Ovary (tissue), 9 donors: Measurements from ENCODE around the gene STX8. TPM values are rescaled to one million over a fixed set of nuclear protein-coding genes. Genes with fewer than 3 reads are reported as not detected.
A peak's percentile ranks its signal among the peaks of the same experiment; 100 is the strongest.

Source experiments
- DNase-seq, 5 donors: peaks; one replicate each; pipeline ENCODE4 v3.0.0-alpha.2; 2019 to 2020
- H3K27ac ChIP-seq, 2 donors: fragments of 200-600 bp; one replicate each; pipeline versions ENCODE4 v1.5.1 to v1.8.0; 2019 to 2022
- H3K27me3 ChIP-seq: fragments of 200-600 bp; one replicate; pipeline ENCODE4 v1.8.0; 2022
- H3K36me3 ChIP-seq: fragments of 200-600 bp; sonication (generic); one replicate; pipeline ENCODE4 v1.5.1; 2019
- H3K4me1 ChIP-seq: one replicate; pipeline ENCODE4 v1.8.1; 2013; ENCODE audit warnings: mild to moderate bottlenecking, moderate library complexity; ENCODE audit not compliant: insufficient read depth
- H3K4me3 ChIP-seq: fragments of 200-600 bp; sonication (generic); one replicate; pipeline ENCODE4 v1.5.1; 2017
- H3K9me3 ChIP-seq, 2 donors: fragments of 200-600 bp in 1 of 2; sonication (generic) in 1 of 2; one replicate each; pipeline versions ENCODE4 v1.5.1 to v1.8.1; 2013 to 2019; ENCODE audit warnings: mild to moderate bottlenecking in 1 of 2, moderate library complexity in 1 of 2
- CTCF ChIP-seq, 3 donors: fragments of 450-650 bp in 2 of 3; fragments of 200-600 bp in 1 of 3; IDR thresholded peaks; one replicate each; pipeline versions ENCODE4 v1.5.1 to v1.8.0; 2016 to 2022; ENCODE audit warnings: antibody characterized with exemption in 3 of 3, mild to moderate bottlenecking in 1 of 3
- EP300 ChIP-seq: sonication (generic); formaldehyde crosslinking; IDR thresholded peaks from one replicate; pipeline ENCODE4 v1.6.1; 2017; ENCODE audit warnings: antibody characterized with exemption
- POLR2A ChIP-seq: fragments of 450-650 bp; IDR thresholded peaks from one replicate; pipeline ENCODE4 v1.6.1; 2017; ENCODE audit warnings: antibody characterized with exemption, mild to moderate bottlenecking, moderate library complexity
- WGBS, 3 donors: extraction: QIAGEN DNeasy Blood & Tissue Kit in 1 of 3; methylation state at CpG; one replicate each; pipeline versions ENCODE4 v1.1.5 to v1.1.7; 2013 to 2017; 5-methylcytosine and 5-hydroxymethylcytosine counted together
- intact Hi-C, 4 donors: fragments of 100-400 bp; cut with DNase I; formaldehyde crosslinking; loops; one replicate each; pipeline versions ENCODE4 v1.11.0 to v1.15.1; 2022 to 2023
- polyA plus RNA-seq, 2 donors: library from polyadenylated mRNA; stranded (reverse); fragments of 200-250 nt in 1 of 2; fragments of 350-450 nt in 1 of 2; fragmentation: Illumina TruSeq in 1 of 2; extraction: RNeasy Lipid Tissue Mini Kit (QIAGEN cat#74804) in 1 of 2; gene quantifications; one replicate each; pipeline ENCODE4 v1.2.3, GENCODE V29; 2013 to 2014
- total RNA-seq, 7 donors: library from RNA; depleted of rRNA in 2 of 7; stranded (reverse); fragments of >200 nt in 2 of 7; fragmentation: NEBNext Ultra II Directional in 3 of 7; extraction: Animal tissue kit (Norgen Biotek cat#: 25700) in 3 of 7; gene quantifications; one replicate each; pipeline versions ENCODE4 v1.1.0 to v1.2.4, GENCODE V29; 2016 to 2023
- donor health status: DM: no; HTN: no; CAD: no; lungs with moderate emphysema.
- donor health status: DM: no; HTN: no; CAD: no.
- donor health status: Bipolar disorder and iron deficiency.
- donor health status: DM: yes; HTN: yes; CAD: no.
- donor health status: DM: no; HTN: no; CAD: no.
- donor health status: DM: yes; HTN: yes; CAD: no.

The STX8 gene
- total and polyA plus RNA-seq, 9 donors: 37.6 to 112 (median 53.8) TPM

GRCh38 chr17:9251273-9251672, 324.3 kb downstream of the STX8 start:
- no peak overlapping the region for H3K27ac ChIP-seq
- TF ChIP-seq EP300: no peak
- H3K36me3 ChIP-seq: no peaks in the 10 kb centered on the region
- intact Hi-C loops: no loop called here
- H3K9me3 ChIP-seq: no peaks in the 10 kb centered on the region
- no peak overlapping the region for H3K4me3 ChIP-seq
- H3K4me1 ChIP-seq: no peaks in the 10 kb centered on the region
- no peak for DNase-seq
- no peaks in the 10 kb centered on the region for H3K27me3 ChIP-seq
- 83 to 91% (median 87%) methylated on average over 12 of the region's 12 CpGs for WGBS, 3 donors

- TF ChIP-seq CTCF (IDR thresholded peaks at IDR 0.05) (no peak), POLR2A (no peak), EP300 (no peak)
- no peak overlapping the region for H3K27ac ChIP-seq
- intact Hi-C loops: no loop called here
- no peaks in the 10 kb centered on the region for H3K27me3 ChIP-seq
- no peaks in the 10 kb centered on the region for H3K4me1 ChIP-seq
- no peaks in the 10 kb centered on the region for H3K9me3 ChIP-seq
- no peak for DNase-seq
- WGBS, 3 donors: 87 to 88% (median 88%) methylated on average over 21 of the region's 21 CpGs
- H3K36me3 ChIP-seq: no peaks in the 10 kb centered on the region
- no peak overlapping the region for H3K4me3 ChIP-seq
Measured at GRCh38 chr17:9249245-9249953, 326.2 kb downstream of the STX8 start.

- Histone ChIP-seq H3K27ac (no peak overlapping the region), H3K27me3 (no peaks in the 10 kb centered on the region)
Measured at GRCh38 chr17:9247401-9247938, 328.1 kb downstream of the STX8 start.

GRCh38 chr17:9244066-9245052, 331.3 kb downstream of the STX8 start:
- Histone ChIP-seq H3K27ac (peak overlapping the region in 1 of 2 donors; percentile 33), H3K4me1 (peaks cover 10% of the 10 kb centered on the region), H3K36me3 (no peaks in the 10 kb centered on the region), H3K4me3 (no peak overlapping the region), H3K27me3 (no peaks in the 10 kb centered on the region), H3K9me3 (no peaks in the 10 kb centered on the region)
- TF ChIP-seq POLR2A (no peak), EP300 (no peak), CTCF (IDR thresholded peaks at IDR 0.05) (no peak)
- 68 to 71% (median 68%) methylated on average over 21 of the region's 21 CpGs for WGBS, 3 donors
- DNase-seq: peak; percentile 49 to 70 (median 52)
- intact Hi-C loops: no loop called here

More at GRCh38 chr17:9247401-9247938, 328.1 kb downstream of the STX8 start:
- intact Hi-C loops: loop anchor here in 1 of 4 donors (2.0 kb wide), 1 partner anchor 19 kb away; no protein-coding TSS in a partner anchor
- Histone ChIP-seq H3K4me1 (no peaks in the 10 kb centered on the region), H3K9me3 (no peaks in the 10 kb centered on the region), H3K36me3 (no peaks in the 10 kb centered on the region), H3K4me3 (no peak overlapping the region)
- 91 to 92% (median 92%) methylated on average over 21 of the region's 21 CpGs for WGBS, 3 donors
- DNase-seq: no peak
- TF ChIP-seq EP300 (no peak), POLR2A (no peak), CTCF (IDR thresholded peaks at IDR 0.05) (no peak)
